ENCODE measurements around the gene OLFML1.

Gene OLFML1

DNA sequence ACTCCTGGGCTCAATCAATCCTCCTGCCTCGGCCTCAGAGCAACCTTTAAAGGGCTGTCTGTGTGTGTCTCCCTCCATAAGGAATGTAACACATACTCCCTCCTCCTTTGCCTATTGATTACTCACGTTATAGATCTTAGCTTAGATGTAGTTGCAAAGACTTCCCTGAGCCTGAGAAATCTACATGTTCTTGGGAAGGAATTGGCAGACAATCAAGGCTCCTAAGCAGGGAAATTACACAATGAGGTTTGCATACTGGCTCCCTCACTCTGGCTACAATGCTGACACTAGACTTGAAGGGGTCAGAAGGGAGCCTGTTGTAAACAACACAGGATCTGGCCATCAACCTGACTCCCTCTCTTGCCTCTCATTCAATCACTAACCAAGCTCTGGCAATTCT lies 5.2 kb upstream of the OLFML1 start:
- no peak for DNase-seq (ENCODE audit: low read depth, low spot score)

DNA sequence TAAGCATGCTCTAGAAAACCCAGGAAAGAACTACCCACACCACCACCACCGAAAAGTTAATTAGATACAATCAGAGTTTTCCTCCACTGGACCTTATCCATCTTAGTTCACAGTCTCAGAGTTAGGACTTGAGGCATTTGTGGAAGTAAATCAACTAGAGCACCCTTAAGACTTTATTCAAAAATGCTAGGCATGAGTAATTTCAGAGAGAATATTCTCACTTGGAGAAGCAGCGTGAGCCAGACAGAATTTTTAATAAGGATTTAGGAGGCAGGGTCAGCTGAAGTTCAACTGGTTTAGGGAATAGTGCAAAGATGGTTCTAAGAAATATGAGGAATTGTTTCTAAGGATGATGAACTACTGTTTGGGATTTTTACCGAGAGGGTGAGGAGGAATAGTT lies 1.2 kb upstream of the OLFML1 start:
- no peak for DNase-seq (ENCODE audit: low read depth, low spot score)

DNA sequence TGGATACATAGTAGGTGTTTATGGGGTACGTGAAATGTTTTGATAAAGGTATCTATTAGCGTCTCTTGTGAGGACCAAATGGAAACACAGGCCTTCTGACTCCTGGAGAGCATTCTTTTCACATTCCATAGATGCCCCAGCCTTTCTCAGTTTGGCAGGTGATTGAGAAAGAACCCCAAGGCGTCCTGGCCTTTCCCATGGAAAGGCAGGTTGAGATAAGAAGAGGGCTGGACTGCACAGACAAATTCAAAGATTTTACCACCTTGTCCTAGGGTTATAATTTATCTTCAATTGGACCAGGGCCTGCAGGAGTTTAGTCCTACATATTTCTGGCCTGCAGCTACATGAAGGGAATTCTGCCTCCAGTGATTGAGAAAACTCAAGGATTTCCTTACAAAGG lies 661 bp upstream of the OLFML1 start:
- no peak for DNase-seq (ENCODE audit: low read depth, low spot score)

DNA sequence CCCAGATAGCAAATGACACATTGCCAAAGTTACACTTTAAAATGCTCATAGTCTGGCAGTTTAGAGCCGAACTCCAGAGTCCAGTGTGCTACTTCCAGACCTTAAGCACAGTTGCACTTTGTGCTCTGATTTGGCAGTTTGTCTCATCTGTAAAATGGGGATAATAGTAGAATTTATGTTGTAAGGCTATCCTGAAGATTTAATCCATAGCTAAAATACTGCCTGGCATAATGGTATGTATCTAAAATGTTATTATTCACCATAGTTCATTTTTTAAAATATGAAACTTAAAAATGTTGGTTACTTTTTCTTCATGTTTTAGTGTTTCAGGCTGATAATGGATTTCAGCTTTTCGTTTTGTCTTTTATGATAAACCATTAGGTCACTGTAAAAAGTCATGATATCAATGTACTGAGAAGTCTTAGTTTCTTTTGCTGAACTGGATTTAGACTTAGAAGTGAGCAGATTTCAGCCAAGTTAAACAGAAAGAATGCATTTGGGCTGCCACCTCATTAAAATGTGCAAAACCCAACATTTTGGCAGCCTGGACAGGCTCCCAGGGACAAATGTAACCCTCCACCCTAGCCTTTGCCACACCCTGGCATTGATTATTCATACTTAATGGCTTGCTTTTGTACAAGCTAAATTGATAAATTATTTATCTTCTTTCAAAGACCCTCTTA lies 933 bp downstream of the OLFML1 start:
- DNase-seq (ENCODE audit: low read depth, low spot score), result no peak

DNA sequence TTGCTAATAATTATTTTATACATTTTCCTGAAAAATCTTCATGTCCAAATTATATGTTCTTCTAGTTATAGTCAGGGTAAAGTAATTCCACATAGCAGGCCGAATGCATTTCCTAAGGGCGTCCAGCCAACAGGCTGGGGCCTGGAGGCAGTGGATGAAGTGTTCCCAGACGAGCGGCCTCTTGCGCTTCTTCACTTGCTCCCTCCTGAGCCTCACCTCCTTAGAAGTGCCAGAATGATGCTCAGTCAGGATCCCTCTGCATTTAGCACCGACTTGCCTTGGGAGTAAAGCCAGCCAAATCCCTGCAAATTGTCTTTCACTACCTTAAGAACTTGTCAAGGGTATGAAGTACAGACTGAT lies 1.5 kb downstream of the OLFML1 start:
- DNase-seq (ENCODE audit: low read depth, low spot score), result no peak

DNA sequence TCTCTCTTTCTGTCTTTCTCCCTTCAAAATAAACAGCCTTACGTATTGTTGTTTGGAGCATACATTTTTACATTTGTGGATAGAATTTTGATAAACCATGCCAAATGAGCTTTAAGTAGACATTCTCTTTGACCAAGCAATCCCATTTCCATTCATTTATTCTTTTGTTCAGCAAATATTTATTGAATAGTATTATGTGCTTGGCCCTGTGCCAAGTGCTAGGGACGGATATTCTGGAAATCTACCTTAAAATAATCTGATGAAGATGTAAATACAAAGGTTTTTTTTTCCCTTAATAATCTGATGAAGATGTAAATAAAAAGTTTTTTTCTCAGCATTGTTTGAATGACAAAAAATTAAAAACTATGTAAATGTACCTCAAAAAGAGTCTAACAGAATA lies 2.1 kb downstream of the OLFML1 start:
- no peak for DNase-seq (ENCODE audit: low read depth, low spot score)

DNA sequence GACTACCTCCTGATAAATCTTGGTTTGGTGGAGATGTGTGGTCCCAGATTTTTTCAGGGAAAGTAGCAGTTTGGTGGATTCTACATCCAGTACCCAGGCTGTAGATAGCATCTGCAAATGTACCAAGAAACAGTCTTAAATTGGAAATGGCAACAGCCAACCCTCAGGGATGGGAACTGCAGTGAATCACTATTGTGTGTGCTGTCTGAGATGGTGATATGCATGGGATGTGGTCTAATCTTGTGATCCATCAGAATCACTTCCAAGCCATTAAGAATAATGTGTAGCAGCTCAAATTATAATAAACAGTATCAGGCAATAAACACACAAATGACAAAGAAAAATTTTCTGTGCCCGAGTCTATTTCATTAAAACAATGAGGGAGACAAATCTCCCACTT lies 3.4 kb downstream of the OLFML1 start:
- DNase-seq (ENCODE audit: low read depth, low spot score), result no peak

DNA sequence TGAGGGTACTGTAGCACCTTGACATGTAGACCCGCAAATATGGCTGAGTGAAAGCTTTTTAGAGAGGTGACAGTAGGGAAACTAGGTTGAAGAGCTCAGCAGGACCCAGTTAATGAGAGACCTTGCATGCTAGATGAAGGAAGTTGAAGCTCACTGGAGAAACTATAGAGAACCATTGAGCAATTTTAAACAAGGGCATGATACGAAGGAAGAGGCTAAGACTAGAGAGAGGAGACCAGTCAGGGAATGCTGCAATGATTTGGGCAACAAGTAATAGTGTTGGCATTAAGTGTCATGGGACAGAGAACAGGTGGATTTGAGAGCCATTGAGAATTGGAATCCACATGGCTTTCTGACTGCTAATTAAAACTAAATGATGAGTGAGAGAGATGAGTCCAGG lies 4.1 kb downstream of the OLFML1 start:
- DNase-seq (ENCODE audit: low read depth, low spot score), result no peak

DNA sequence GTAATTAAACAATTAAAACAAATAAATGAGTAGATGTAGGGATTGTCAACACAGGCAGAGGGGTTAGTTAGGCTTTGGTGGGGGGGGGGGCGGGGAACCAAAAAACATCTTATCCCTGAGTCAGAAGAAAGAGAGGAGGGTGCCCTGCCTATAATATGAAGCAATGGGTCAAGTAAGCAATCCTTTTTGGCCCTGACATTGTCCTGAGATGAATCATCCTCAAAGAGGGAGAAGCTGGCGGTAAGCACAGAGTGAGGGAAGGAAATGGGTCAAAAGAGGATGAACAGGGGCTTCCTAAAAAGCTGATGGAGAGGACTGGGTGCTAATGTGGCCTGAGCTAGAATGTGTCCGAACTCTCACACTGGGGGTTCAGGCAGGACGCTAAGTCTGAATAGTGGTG lies 4.7 kb downstream of the OLFML1 start:
- no peak for DNase-seq (ENCODE audit: low read depth, low spot score)

GRCh38 chr11:7490535-7490934 lies 5.2 kb downstream of the OLFML1 start:
- DNase-seq (ENCODE audit: low read depth, low spot score), result no peak

- DNase-seq (ENCODE audit: low read depth, low spot score), result no peak
Measured at GRCh38 chr11:7492253-7492652, 6.9 kb downstream of the OLFML1 start.

GRCh38 chr11:7493670-7494069 lies 8.4 kb downstream of the OLFML1 start:
- DNase-seq (ENCODE audit: low read depth, low spot score), result no peak

- DNase-seq (ENCODE audit: low read depth, low spot score), result no peak
Measured at GRCh38 chr11:7494086-7494745, 8.9 kb downstream of the OLFML1 start.

- DNase-seq (ENCODE audit: low read depth, low spot score), result no peak
Measured at GRCh38 chr11:7495882-7496551, 10.7 kb downstream of the OLFML1 start.

GRCh38 chr11:7498193-7498592 lies 12.9 kb downstream of the OLFML1 start:
- DNase-seq (ENCODE audit: low read depth, low spot score), result no peak

GRCh38 chr11:7499081-7499480 lies 13.8 kb downstream of the OLFML1 start:
- DNase-seq (ENCODE audit: low read depth, low spot score), result no peak

- DNase-seq (ENCODE audit: low read depth, low spot score), result no peak
Measured at GRCh38 chr11:7500251-7500650, 14.9 kb downstream of the OLFML1 start.

- no peak for DNase-seq (ENCODE audit: low read depth, low spot score)
Measured at GRCh38 chr11:7501251-7501650, 15.9 kb downstream of the OLFML1 start.

DNA sequence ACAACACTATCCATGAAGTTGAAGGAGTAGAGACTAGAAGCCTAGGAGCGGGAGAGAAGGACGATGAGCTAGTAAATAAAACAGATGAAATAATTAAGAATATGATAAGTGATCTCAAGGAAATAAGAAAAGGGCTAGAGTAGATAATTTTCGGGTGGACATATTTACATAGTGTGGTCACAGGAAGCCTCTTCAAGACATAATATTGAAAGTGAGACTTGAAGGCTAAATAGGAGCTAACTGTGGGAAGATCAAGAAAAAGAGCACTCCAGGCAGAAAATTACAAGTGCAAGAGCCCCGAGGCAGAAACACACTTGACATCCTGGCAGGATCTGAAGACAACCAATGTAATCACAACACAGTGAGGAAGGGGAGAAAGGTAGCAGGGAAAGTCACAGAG lies 16.6 kb downstream of the OLFML1 start:
- no peak for DNase-seq (ENCODE audit: low read depth, low spot score)

- no peak for DNase-seq (ENCODE audit: low read depth, low spot score)
Measured at GRCh38 chr11:7506243-7506642, 20.9 kb downstream of the OLFML1 start.

- DNase-seq (ENCODE audit: low read depth, low spot score), result no peak
Measured at GRCh38 chr11:7508087-7508486, 22.8 kb downstream of the OLFML1 start.

GRCh38 chr11:7509966-7510365 lies 24.7 kb downstream of the OLFML1 start:
- no peak for DNase-seq (ENCODE audit: low read depth, low spot score)

- no peak for DNase-seq (ENCODE audit: low read depth, low spot score)
Measured at GRCh38 chr11:7511401-7511800, 26.1 kb downstream of the OLFML1 start.
